Prostate gland (tissue), 2 donors: ENCODE data around the gene RPL19.
A peak's percentile ranks its signal among the peaks of the same experiment; 100 is the strongest.

Experiments used
- CTCF ChIP-seq, 4 experiments: fragments of 200-600 bp in 2 of 4; fragments of 450-650 bp in 2 of 4; sonication (generic) in 2 of 4; IDR thresholded peaks; 1 replicate in 3 of 4; 2 replicates in 1 of 4; pipeline ENCODE4 v1.5.1; 2016 to 2019; ENCODE audit warnings: antibody characterized with exemption in 4 of 4, mild to moderate bottlenecking in 2 of 4, moderate library complexity in 2 of 4
- POLR2AphosphoS5 ChIP-seq: sonication (generic); formaldehyde crosslinking; IDR thresholded peaks from one replicate; pipeline ENCODE4 v1.6.1; 2017; ENCODE audit warnings: antibody characterized with exemption

GRCh38 chr17:39244600-39245570 lies 44.8 kb downstream of the RPL19 start:
- TF ChIP-seq CTCF (IDR thresholded peaks at IDR 0.05) (peak; percentile 89 to 94 (median 92)), POLR2AphosphoS5 (peak; percentile 70)
